Measurements from ENCODE around the gene SYT13.

The SYT13 gene

GRCh38 chr11:45239733-45240132, 46.4 kb downstream of the SYT13 start:
- in situ Hi-C loops (cut with MboI; ENCODE audit: low pct_unique_long_range_greater_than_20kb, low sequenced_read_pairs, unreplicated experiment): no loop called here
- no peak for TF ChIP-seq CTCF (IDR thresholded peaks at IDR 0.05; ENCODE audit: extremely low read depth, insufficient read depth, missing control alignments)
- DNase-seq (ENCODE audit: low spot score): no peak

DNA sequence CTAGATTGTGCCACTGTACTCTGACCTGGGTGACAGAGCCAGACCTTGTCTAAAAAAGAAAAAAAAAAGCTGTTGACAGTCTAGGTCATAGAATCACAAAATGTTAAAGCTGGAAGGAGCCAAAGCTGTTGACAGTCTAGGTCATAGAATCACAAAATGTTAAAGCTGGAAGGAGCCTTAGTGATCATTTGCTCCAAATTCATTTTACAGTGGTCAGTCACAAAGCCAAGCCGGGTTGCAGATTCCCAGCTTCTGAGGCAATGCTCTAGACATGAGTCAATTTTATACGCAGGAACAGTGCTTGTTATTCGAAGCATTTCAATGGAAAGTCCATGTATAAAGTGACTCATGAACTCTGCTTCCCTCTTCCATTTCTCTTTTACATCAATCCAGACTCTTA, 47.4 kb downstream of the SYT13 start:
- in situ Hi-C loops (cut with MboI; ENCODE audit: low pct_unique_long_range_greater_than_20kb, low sequenced_read_pairs, unreplicated experiment): no loop called here

DNA sequence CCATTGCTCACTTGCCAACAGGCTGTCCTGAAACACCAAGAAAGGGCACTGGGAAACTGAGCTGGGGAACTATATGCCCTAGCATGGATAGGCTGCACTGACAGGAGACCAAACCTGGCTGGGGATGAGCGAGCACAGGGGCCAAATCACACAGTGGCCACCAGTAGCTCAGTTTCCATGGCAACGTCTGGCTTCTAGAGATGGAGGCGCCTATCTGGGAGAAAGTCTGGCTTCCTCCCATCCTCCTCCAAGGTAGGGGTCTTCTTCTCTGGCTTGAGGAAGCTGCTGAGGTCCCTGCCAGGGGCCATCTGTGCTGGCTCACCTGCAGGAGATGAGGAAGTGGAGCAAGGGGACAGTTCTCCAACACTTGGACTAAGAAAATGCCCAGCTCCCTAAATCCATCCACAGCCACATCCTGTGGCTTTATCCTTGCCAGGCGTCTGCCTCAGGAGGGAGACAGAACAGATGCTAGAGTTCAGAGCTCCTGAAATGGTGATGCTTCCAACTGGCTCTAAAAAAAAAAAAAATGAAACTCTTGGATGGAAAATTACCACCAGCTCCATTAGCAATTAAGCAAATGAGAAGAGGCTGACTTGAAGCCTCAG, 48.3 kb downstream of the SYT13 start:
- in situ Hi-C loops (cut with MboI; ENCODE audit: low pct_unique_long_range_greater_than_20kb, low sequenced_read_pairs, unreplicated experiment): no loop called here
- no peak for DNase-seq (ENCODE audit: low spot score)
- TF ChIP-seq CTCF (IDR thresholded peaks at IDR 0.05; ENCODE audit: extremely low read depth, insufficient read depth, missing control alignments): no peak

More for the DNA sequence above, 47.4 kb downstream of the SYT13 start:
- DNase-seq (ENCODE audit: low spot score): no peak
- no peak for TF ChIP-seq CTCF (IDR thresholded peaks at IDR 0.05; ENCODE audit: extremely low read depth, insufficient read depth, missing control alignments)

DNA sequence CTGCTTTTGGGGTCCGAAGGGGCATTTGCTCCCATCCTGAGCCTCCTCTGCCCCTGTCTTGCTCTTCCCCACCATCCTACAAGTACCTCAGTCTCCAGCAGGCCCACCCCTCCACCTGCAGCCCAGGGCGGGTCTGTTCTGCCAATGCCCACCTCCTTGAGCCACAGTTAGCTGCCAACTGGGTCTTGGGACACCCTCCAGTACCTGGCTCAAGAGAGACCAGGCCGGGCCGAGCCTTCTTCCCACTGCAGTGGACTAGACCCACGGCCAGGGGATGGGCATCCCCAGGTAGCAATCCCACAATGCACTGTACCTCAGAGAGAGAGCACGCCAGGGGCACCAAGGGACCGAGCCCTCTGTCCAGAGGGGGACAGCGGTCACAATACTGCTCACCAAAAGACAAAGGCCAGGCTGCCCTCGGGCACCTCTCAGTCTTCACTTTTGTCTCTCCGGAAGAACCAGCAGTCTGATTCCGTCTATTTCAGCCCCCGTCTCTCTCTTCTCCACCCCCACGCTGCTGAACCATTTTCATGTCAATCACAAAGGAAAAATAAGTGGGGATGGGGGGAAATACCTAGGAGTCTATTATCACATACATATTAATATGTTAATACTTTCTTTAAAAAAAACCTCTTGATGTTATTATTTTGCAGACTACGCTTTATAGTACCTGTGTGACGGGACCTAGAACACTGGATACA, 51.7 kb downstream of the SYT13 start:
- TF ChIP-seq CTCF (IDR thresholded peaks at IDR 0.05; ENCODE audit: extremely low read depth, insufficient read depth, missing control alignments): no peak
- DNase-seq (ENCODE audit: low spot score): no peak
- in situ Hi-C loops (cut with MboI; ENCODE audit: low pct_unique_long_range_greater_than_20kb, low sequenced_read_pairs, unreplicated experiment): no loop called here

DNA sequence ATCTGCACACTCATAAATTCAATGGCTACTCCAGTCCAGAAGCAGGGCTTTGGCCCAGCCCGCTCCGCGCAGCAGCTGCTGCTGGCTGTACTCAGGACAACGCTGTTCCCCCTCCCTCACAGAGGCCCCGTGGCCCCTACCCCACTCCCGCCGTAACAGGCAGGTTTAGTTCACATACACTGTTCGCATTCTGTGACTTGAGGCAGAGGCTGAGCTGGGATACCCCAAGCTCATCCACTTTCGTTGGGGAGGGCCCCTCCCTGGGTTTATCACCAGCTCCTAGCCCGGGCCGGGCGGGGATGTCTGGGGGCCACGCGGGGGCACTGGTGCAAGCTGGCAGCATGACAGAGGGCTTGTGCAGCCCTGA, 52.4 kb downstream of the SYT13 start:
- in situ Hi-C loops (cut with MboI; ENCODE audit: low pct_unique_long_range_greater_than_20kb, low sequenced_read_pairs, unreplicated experiment): no loop called here

GRCh38 chr11:45233121-45233803, 52.9 kb downstream of the SYT13 start:
- in situ Hi-C loops (cut with MboI; ENCODE audit: low pct_unique_long_range_greater_than_20kb, low sequenced_read_pairs, unreplicated experiment): no loop called here

More for the DNA sequence above, 52.4 kb downstream of the SYT13 start:
- DNase-seq (ENCODE audit: low spot score): no peak
- TF ChIP-seq CTCF (IDR thresholded peaks at IDR 0.05; ENCODE audit: extremely low read depth, insufficient read depth, missing control alignments): no peak

More at GRCh38 chr11:45233121-45233803, 52.9 kb downstream of the SYT13 start:
- peak; percentile 85 for TF ChIP-seq CTCF (IDR thresholded peaks at IDR 0.05; ENCODE audit: extremely low read depth, insufficient read depth, missing control alignments)
- DNase-seq (ENCODE audit: low spot score): peak; percentile 87
